H1 (cell line): ENCODE data around the gene SMARCA4. TPM values are rescaled to one million over a fixed set of nuclear protein-coding genes. Genes with fewer than 3 reads are reported as not detected.

Source experiments
- CTCF ChIA-PET: fragments of 300-600 bp; sonication (Branson Sonifier 250); formaldehyde crosslinking; loops from one replicate; lab custom pipeline; 2021; ENCODE audit not compliant: partially characterized antibody; lab: Charles Lee
- POLR2A ChIA-PET: fragments of 300-600 bp; sonication (Branson Sonifier 250); formaldehyde crosslinking; loops from one replicate; lab custom pipeline; 2021; ENCODE audit warnings: inconsistent platforms; ENCODE audit not compliant: partially characterized antibody; lab: Charles Lee
- DNase-seq, 2 experiments: peaks; one replicate each; pipeline versions ENCODE4 v3.0.0 to v3.0.0-alpha.2; 2010 to 2022; ENCODE audit warnings: low spot score in 2 of 2, low read depth in 1 of 2, mixed read lengths in 1 of 2
- FAIRE-seq: peaks from 2 replicates; lab custom pipeline; 2011; peaks lifted over from hg19 to GRCh38; lab: Jason Lieb, UNC
- H2AFZ ChIP-seq: 2 replicates; pipeline ENCODE4 v1.8.1; 2012; ENCODE audit warnings: low read length, inconsistent platforms
- H2AK5ac ChIP-seq: 2 replicates; pipeline ENCODE4 v1.6.1; 2013; ENCODE audit warnings: low read depth, low read length
- H2BK120ac ChIP-seq: replicated peaks from 2 replicates; pipeline ENCODE3; 2013; ENCODE audit warnings: low read depth, low read length, inconsistent platforms
- H2BK12ac ChIP-seq: 2 replicates; pipeline ENCODE4 v1.6.1; 2013; ENCODE audit warnings: low read depth, low read length
- H2BK15ac ChIP-seq: 2 replicates; pipeline ENCODE4 v1.6.1; 2013; ENCODE audit warnings: low read length
- H2BK20ac ChIP-seq: 2 replicates; pipeline ENCODE4 v1.6.1; 2013; ENCODE audit warnings: low read length
- H2BK5ac ChIP-seq: 2 replicates; pipeline ENCODE4 v1.6.1; 2013; ENCODE audit warnings: low read depth, low read length
- H3K14ac ChIP-seq: 2 replicates; pipeline ENCODE4 v1.6.1; 2013; ENCODE audit warnings: inconsistent platforms; ENCODE audit not compliant: insufficient read length
- H3K18ac ChIP-seq: 2 replicates; pipeline ENCODE4 v1.6.1; 2013; ENCODE audit warnings: low read length; ENCODE audit errors: extremely low read depth
- H3K23ac ChIP-seq: 2 replicates; pipeline ENCODE4 v1.6.1; 2013; ENCODE audit warnings: inconsistent platforms; ENCODE audit not compliant: insufficient read length
- H3K23me2 ChIP-seq: 2 replicates; pipeline ENCODE4 v1.6.1; 2013; ENCODE audit warnings: low read depth, low read length
- H3K27ac ChIP-seq: 2 replicates; pipeline ENCODE4 v1.6.1; 2011; ENCODE audit warnings: low read depth, low read length, inconsistent platforms
- H3K27me3 ChIP-seq, 4 experiments: replicated peaks in 1 of 4; 1 replicate in 1 of 4; 2 replicates in 3 of 4; pipeline versions ENCODE4 v1.6.1 to v1.8.1; 2011 to 2013; ENCODE audit warnings: low read length in 3 of 4, mild to moderate bottlenecking in 3 of 4, inconsistent platforms in 2 of 4, mixed read lengths in 2 of 4, moderate library complexity in 1 of 4; ENCODE audit not compliant: control insufficient read depth in 3 of 4, insufficient read depth in 3 of 4; ENCODE audit errors: extremely low read depth in 1 of 4
- H3K36me3 ChIP-seq, 4 experiments: 2 replicates each; pipeline versions ENCODE4 v1.6.1 to v1.8.1; 2011 to 2013; ENCODE audit warnings: mild to moderate bottlenecking in 4 of 4, low read length in 3 of 4, moderate library complexity in 2 of 4, control low read depth in 1 of 4, inconsistent platforms in 1 of 4; ENCODE audit not compliant: insufficient read depth in 4 of 4, control insufficient read depth in 2 of 4
- H3K4ac ChIP-seq: replicated peaks from 2 replicates; pipeline ENCODE3; 2013; ENCODE audit warnings: low read length, low read depth, mixed read lengths, inconsistent platforms; ENCODE audit not compliant: insufficient read length
- H3K4me1 ChIP-seq, 4 experiments: replicated peaks in 1 of 4; 1 replicate in 1 of 4; 2 replicates in 3 of 4; pipeline versions ENCODE4 v1.6.1 to v1.8.1; 2011 to 2013; ENCODE audit warnings: low read length in 3 of 4, inconsistent platforms in 2 of 4, mixed read lengths in 1 of 4; ENCODE audit not compliant: insufficient read depth in 4 of 4, control insufficient read depth in 3 of 4
- H3K4me2 ChIP-seq, 2 experiments: 2 replicates each; pipeline versions ENCODE4 v1.6.1 to v1.8.1; 2011 to 2013; ENCODE audit warnings: low read depth in 2 of 2, low read length in 2 of 2, control low read depth in 1 of 2, inconsistent platforms in 1 of 2, mild to moderate bottlenecking in 1 of 2; ENCODE audit not compliant: insufficient read depth in 1 of 2
- H3K4me3 ChIP-seq, 4 experiments: fragments of 200-600, 300-600 bp in 1 of 4; sonication (generic), shearing (Covaris generic), sonication (Bioruptor Twin) in 1 of 4; 2 replicates each; pipeline versions ENCODE4 v1.5.1 to v1.8.1; 2011 to 2016; ENCODE audit warnings: low read length in 4 of 4, low read depth in 3 of 4, control low read depth in 2 of 4, inconsistent platforms in 2 of 4, mild to moderate bottlenecking in 2 of 4, mixed read lengths in 1 of 4, moderate library complexity in 1 of 4; ENCODE audit not compliant: insufficient read depth in 2 of 4; ENCODE audit errors: extremely low read depth in 1 of 4
- H3K56ac ChIP-seq: replicated peaks from 2 replicates; pipeline ENCODE3; 2013; ENCODE audit warnings: low read depth, mild to moderate bottlenecking, mixed read lengths, low read length, inconsistent platforms; ENCODE audit not compliant: insufficient read length
- H3K79me1 ChIP-seq: 2 replicates; pipeline ENCODE4 v1.6.1; 2013; ENCODE audit warnings: low read depth, low read length, control low read depth
- H3K79me2 ChIP-seq, 2 experiments: 2 replicates each; pipeline versions ENCODE4 v1.6.1 to v1.8.1; 2012 to 2013; ENCODE audit warnings: low read length in 2 of 2, mild to moderate bottlenecking in 2 of 2, inconsistent platforms in 1 of 2; ENCODE audit not compliant: insufficient read depth in 2 of 2, control insufficient read depth in 1 of 2
- H3K9ac ChIP-seq, 4 experiments: replicated peaks in 1 of 4; 1 replicate in 1 of 4; 2 replicates in 3 of 4; pipeline versions ENCODE4 v1.6.1 to v1.8.1; 2011 to 2013; ENCODE audit warnings: low read depth in 3 of 4, low read length in 3 of 4, control low read depth in 2 of 4, mild to moderate bottlenecking in 2 of 4, moderate library complexity in 2 of 4, inconsistent platforms in 1 of 4; ENCODE audit errors: extremely low read depth in 1 of 4
- H3K9me3 ChIP-seq, 2 experiments: 2 replicates each; pipeline versions ENCODE4 v1.6.1 to v1.8.1; 2012 to 2013; ENCODE audit warnings: mild to moderate bottlenecking in 2 of 2, moderate library complexity in 2 of 2, control low read depth in 1 of 2, inconsistent platforms in 1 of 2, low read depth in 1 of 2, low read length in 1 of 2, mixed read lengths in 1 of 2; ENCODE audit not compliant: insufficient read depth in 2 of 2
- H4K20me1 ChIP-seq, 2 experiments: replicated peaks in 1 of 2; 2 replicates each; pipeline versions ENCODE3 to v1.8.1; 2011 to 2013; ENCODE audit warnings: inconsistent platforms in 2 of 2, low read length in 2 of 2, mild to moderate bottlenecking in 1 of 2; ENCODE audit not compliant: insufficient read depth in 2 of 2, control insufficient read depth in 1 of 2
- H4K5ac ChIP-seq: 2 replicates; pipeline ENCODE4 v1.6.1; 2013; ENCODE audit warnings: low read length, low read depth, mixed read lengths, inconsistent platforms; ENCODE audit not compliant: insufficient read length
- H4K8ac ChIP-seq: 2 replicates; pipeline ENCODE4 v1.8.0; 2013; ENCODE audit warnings: mild to moderate bottlenecking, moderate library complexity, low read length, inconsistent platforms; ENCODE audit not compliant: insufficient read depth; ENCODE audit errors: extremely low read depth
- H4K91ac ChIP-seq: replicated peaks from 2 replicates; pipeline ENCODE3; 2013; ENCODE audit warnings: low read length, mixed read lengths, inconsistent platforms; ENCODE audit not compliant: insufficient read length
- CTCF ChIP-seq, 3 experiments: IDR thresholded peaks; 1 replicate in 2 of 3; 2 replicates in 1 of 3; pipeline versions ENCODE4 v1.5.1 to v1.6.1; 2011; ENCODE audit warnings: low read length in 3 of 3, mild to moderate bottlenecking in 3 of 3, inconsistent platforms in 2 of 3, low read depth in 1 of 3, moderate library complexity in 1 of 3; ENCODE audit not compliant: insufficient read depth in 1 of 3; ENCODE audit errors: control extremely low read depth in 1 of 3
- MAFK ChIP-seq: IDR thresholded peaks from 2 replicates; pipeline ENCODE4 v1.6.1; 2012; ENCODE audit warnings: low read depth, mild to moderate bottlenecking, improper control_type of control experiment, low read length
- PHF8 ChIP-seq: fragments of 200-600 bp; sonication (generic); conservative IDR thresholded peaks from 2 replicates; pipeline ENCODE4 v1.7.1; 2012; ENCODE audit warnings: low read depth, mild to moderate bottlenecking, inconsistent platforms, low read length, moderate library complexity
- POLR2A ChIP-seq, 2 experiments: IDR thresholded peaks; 1 replicate in 1 of 2; 2 replicates in 1 of 2; pipeline ENCODE4 v1.6.1; 2011; ENCODE audit warnings: low read depth in 2 of 2, low read length in 2 of 2, mild to moderate bottlenecking in 2 of 2; ENCODE audit errors: control extremely low read depth in 1 of 2
- RNF2 ChIP-seq: fragments of 200-900, 300-1000 bp; sonication (generic); IDR thresholded peaks from 2 replicates; pipeline ENCODE4 v1.7.1; 2016; ENCODE audit warnings: borderline replicate concordance, low read depth, mild to moderate bottlenecking, antibody characterized with exemption, low read length; ENCODE audit not compliant: poor library complexity, severe bottlenecking; ENCODE audit errors: missing control alignments
- SIN3A ChIP-seq, 2 experiments: IDR thresholded peaks in 1 of 2; conservative IDR thresholded peaks in 1 of 2; 2 replicates each; pipeline ENCODE4 v1.6.1; 2011 to 2012; ENCODE audit warnings: low read length in 2 of 2, improper control_type of control experiment in 1 of 2, low read depth in 1 of 2, mild to moderate bottlenecking in 1 of 2
- ZNF274 ChIP-seq: IDR thresholded peaks from 2 replicates; pipeline ENCODE4 v1.7.0; 2012; ENCODE audit warnings: low read length, borderline replicate concordance; ENCODE audit errors: extremely low read depth
- WGBS, 2 experiments: shearing (Covaris generic) in 1 of 2; methylation state at CpG; one replicate each; pipeline versions ENCODE4 v1.1.6 to v1.1.7; 2013 to 2015; ENCODE audit warnings: low lambda C conversion rate in 2 of 2, mixed read lengths in 2 of 2, inconsistent platforms in 1 of 2, low coverage in 1 of 2, missing lambda C conversion rate in 1 of 2; ENCODE audit not compliant: insufficient replicate concordance in 2 of 2, insufficient coverage in 1 of 2, insufficient read length in 1 of 2; ENCODE audit errors: extremely low coverage in 1 of 2, missing lambda C conversion rate in 1 of 2; 5-methylcytosine and 5-hydroxymethylcytosine counted together
- polyA plus RNA-seq, 7 experiments: library from polyadenylated mRNA; depleted of rRNA in 3 of 7; stranded (reverse) in 5 of 7; unstranded in 2 of 7; fragments of >200 nt in 5 of 7; fragments of 200-250 nt in 2 of 7; gene quantifications; 1 replicate in 5 of 7; 2 replicates in 1 of 7; 4 replicates in 1 of 7; pipeline versions ENCODE4 v1.2.1 to v1.2.3, GENCODE V29; 2011 to 2013; ENCODE audit warnings: missing spikeins in 2 of 7, mixed read lengths in 2 of 7
- total RNA-seq: library from RNA; stranded (reverse); fragmentation: NEBNext Ultra II Directional; extraction: Animal tissue kit (Norgen Biotek cat#: 25700); gene quantifications from 2 replicates; pipeline ENCODE4 v1.2.1, GENCODE V29; 2021

Gene SMARCA4
- total and polyA plus RNA-seq, 2 of the 8 experiments (the other 6 are each of a cell fraction or from before 2014, with no cell fraction given) = 86.4 to 263 TPM

GRCh38 chr19:11098327-11098726 lies 137.5 kb downstream of the SMARCA4 start:
- no peak overlapping the region for H3K4me2 ChIP-seq
- FAIRE-seq = no peak
- no peak overlapping the region for H3K4me3 ChIP-seq
- H2BK20ac ChIP-seq = no peak overlapping the region
- no peaks in the 10 kb centered on the region for H3K9me3 ChIP-seq
- ChIA-PET CTCF (no interaction called here), POLR2A (no interaction called here)
- H2AFZ ChIP-seq = no peak overlapping the region
- no peak overlapping the region for H4K8ac ChIP-seq
- H4K5ac ChIP-seq = no peak overlapping the region
- H3K23me2 ChIP-seq = no peaks in the 10 kb centered on the region
- no peak overlapping the region for H3K56ac ChIP-seq
- TF ChIP-seq MAFK (no peak), PHF8 (no peak), RNF2 (no peak), POLR2A (IDR thresholded peaks at IDR 0.05; ENCODE audit: control extremely low read depth in 1 of 2, low read depth in 2 of 2, low read length in 2 of 2) (no peak), SIN3A (conservative IDR thresholded peaks at IDR 0.05 in 1 of 2, IDR thresholded peaks at IDR 0.05 in 1 of 2; ENCODE audit: low read depth in 1 of 2, low read length in 2 of 2) (no peak), ZNF274 (no peak), CTCF (IDR thresholded peaks at IDR 0.05; ENCODE audit: control extremely low read depth in 1 of 3, insufficient read depth in 1 of 3, low read depth in 1 of 3, low read length in 3 of 3) (no peak)
- H3K4ac ChIP-seq = no peak overlapping the region
- H4K20me1 ChIP-seq = peaks cover 27 to 40% of the 10 kb centered on the region in 2 experiments
- peaks cover 7% of the 10 kb centered on the region for H3K79me1 ChIP-seq
- no peak overlapping the region for H4K91ac ChIP-seq
- H3K36me3 ChIP-seq = peaks cover 29 to 89% (median 49%) of the 10 kb centered on the region in 4 experiments
- H3K79me2 ChIP-seq = peaks cover 27 to 81% of the 10 kb centered on the region in 2 experiments
- H2BK120ac ChIP-seq = no peak overlapping the region
- no peak overlapping the region for H2BK12ac ChIP-seq
- H3K23ac ChIP-seq = no peak overlapping the region
- no peak overlapping the region for H2BK15ac ChIP-seq
- no peak overlapping the region for H3K9ac ChIP-seq
- no peak overlapping the region for H3K14ac ChIP-seq
- H3K27me3 ChIP-seq = no peaks in the 10 kb centered on the region
- peaks cover 0 to 7% (median under 1%) of the 10 kb centered on the region in 4 experiments; a peak in 3 of 7 replicates for H3K4me1 ChIP-seq
- no peak overlapping the region for H2AK5ac ChIP-seq
- H2BK5ac ChIP-seq = no peak overlapping the region; the same call in 1 of the 2 replicates
- WGBS, 2 experiments = 93% methylated on average over 2 of the region's 2 CpGs; no CpG with 5 or more reads in 1 of the 2 experiments
- H3K18ac ChIP-seq = no peak overlapping the region
- DNase-seq = no peak
- H3K27ac ChIP-seq = no peak overlapping the region
